CD14-positive monocyte (primary cell): ENCODE measurements around the gene R3HDM2. TPM values are rescaled to one million over a fixed set of nuclear protein-coding genes. Genes with fewer than 3 reads are reported as not detected.

Experiments used
- DNase-seq, 3 donors: peaks; one replicate each; pipeline ENCODE4 v3.0.0-alpha.2; 2011 to 2022
- H2AFZ ChIP-seq: 2 replicates; pipeline ENCODE4 v1.6.0; 2012; ENCODE audit warnings: mild to moderate bottlenecking, low read depth, low read length, inconsistent platforms; ENCODE audit not compliant: insufficient read depth, poor library complexity, severe bottlenecking
- H3K27ac ChIP-seq, 2 donors: 1 replicate in 1 of 2; 2 replicates in 1 of 2; pipeline ENCODE4 v1.5.1; 2012 to 2013; ENCODE audit warnings: low read length in 2 of 2, control low read depth in 1 of 2, inconsistent platforms in 1 of 2, low read depth in 1 of 2, mild to moderate bottlenecking in 1 of 2
- H3K27me3 ChIP-seq, 2 donors: one replicate each; pipeline versions ENCODE4 v1.6.0 to v1.6.1; 2011 to 2013; ENCODE audit warnings: low read length in 2 of 2; ENCODE audit not compliant: control insufficient read depth in 2 of 2, insufficient read depth in 2 of 2
- H3K36me3 ChIP-seq, 2 donors: replicated peaks in 1 of 2; 1 replicate in 1 of 2; 2 replicates in 1 of 2; pipeline versions ENCODE4 v1.5.1 to v1.6.1; 2012 to 2013; ENCODE audit warnings: low read length in 2 of 2, control low read depth in 1 of 2, inconsistent platforms in 1 of 2, mild to moderate bottlenecking in 1 of 2; ENCODE audit not compliant: insufficient read depth in 2 of 2, control insufficient read depth in 1 of 2
- H3K4me1 ChIP-seq, 2 donors: 1 replicate in 1 of 2; 2 replicates in 1 of 2; pipeline versions ENCODE4 v1.5.1 to v1.6.1; 2012 to 2013; ENCODE audit warnings: low read length in 2 of 2, control low read depth in 1 of 2, inconsistent platforms in 1 of 2, mild to moderate bottlenecking in 1 of 2, moderate library complexity in 1 of 2; ENCODE audit not compliant: insufficient read depth in 2 of 2, control insufficient read depth in 1 of 2
- H3K4me2 ChIP-seq: replicated peaks from 2 replicates; pipeline ENCODE3; 2012; ENCODE audit warnings: low read length, moderate library complexity, mild to moderate bottlenecking; ENCODE audit not compliant: poor library complexity, severe bottlenecking; ENCODE audit errors: extremely low read depth
- H3K4me3 ChIP-seq, 3 experiments: fragments of 200-600 bp in 1 of 3; sonication (generic) in 1 of 3; replicated peaks in 1 of 3; 1 replicate in 2 of 3; 2 replicates in 1 of 3; pipeline ENCODE4 v1.5.1; 2011 to 2013; ENCODE audit warnings: low read length in 3 of 3, mild to moderate bottlenecking in 3 of 3, control low read depth in 2 of 3, low read depth in 2 of 3, inconsistent platforms in 1 of 3, moderate library complexity in 1 of 3
- H3K79me2 ChIP-seq: 2 replicates; pipeline ENCODE4 v1.6.0; 2012; ENCODE audit warnings: mild to moderate bottlenecking, control low read depth, inconsistent platforms, low read length, moderate library complexity; ENCODE audit not compliant: insufficient read depth
- H3K9ac ChIP-seq: 2 replicates; pipeline ENCODE4 v1.6.0; 2017; ENCODE audit warnings: low read length, mild to moderate bottlenecking; ENCODE audit not compliant: insufficient read depth, poor library complexity, severe bottlenecking
- H3K9me3 ChIP-seq, 2 donors: replicated peaks in 1 of 2; 1 replicate in 1 of 2; 2 replicates in 1 of 2; pipeline versions ENCODE4 v1.5.1 to v1.6.1; 2012 to 2013; ENCODE audit warnings: low read length in 2 of 2, control low read depth in 1 of 2; ENCODE audit not compliant: control insufficient read depth in 1 of 2, insufficient read depth in 1 of 2
- H4K20me1 ChIP-seq: 2 replicates; pipeline ENCODE4 v1.6.0; 2012; ENCODE audit warnings: mild to moderate bottlenecking, low read length, control low read depth, moderate library complexity; ENCODE audit not compliant: insufficient read depth
- H3K27ac Mint-ChIP-seq, 7 donors: one replicate each; pipeline ENCODE4 v1.8.0; 2020; ENCODE audit warnings: mild to moderate bottlenecking in 7 of 7, mixed read lengths in 7 of 7, moderate library complexity in 6 of 7, inconsistent platforms in 2 of 7
- H3K27me3 Mint-ChIP-seq, 3 donors: one replicate each; pipeline ENCODE4 v1.8.0; 2021 to 2022; ENCODE audit warnings: low read depth in 3 of 3, mild to moderate bottlenecking in 3 of 3, mixed read lengths in 3 of 3, moderate library complexity in 3 of 3, inconsistent platforms in 1 of 3
- H3K36me3 Mint-ChIP-seq, 2 donors: one replicate each; pipeline ENCODE4 v1.8.0; 2020; ENCODE audit warnings: mixed read lengths in 2 of 2, inconsistent platforms in 1 of 2, mild to moderate bottlenecking in 1 of 2
- H3K4me1 Mint-ChIP-seq: one replicate; pipeline ENCODE4 v1.8.0; 2020; ENCODE audit warnings: mild to moderate bottlenecking, mixed read lengths
- H3K4me3 Mint-ChIP-seq, 2 donors: one replicate each; pipeline ENCODE4 v1.8.0; 2020; ENCODE audit warnings: mild to moderate bottlenecking in 2 of 2, mixed read lengths in 2 of 2, moderate library complexity in 1 of 2
- H3K9me3 Mint-ChIP-seq, 7 donors: one replicate each; pipeline ENCODE4 v1.8.0; 2020 to 2022; ENCODE audit warnings: mixed read lengths in 7 of 7, mild to moderate bottlenecking in 6 of 7, moderate library complexity in 6 of 7, inconsistent platforms in 2 of 7
- WGBS: methylation state at CpG from one replicate; pipeline ENCODE4 v1.1.5; 2013; ENCODE audit warnings: missing lambda C conversion rate; ENCODE audit not compliant: insufficient coverage; 5-methylcytosine and 5-hydroxymethylcytosine counted together
- intact Hi-C, 2 donors: fragments of 100-400 bp; cut with micrococcal nuclease; formaldehyde crosslinking; loops; one replicate each; pipeline versions ENCODE4 v1.15.0 to v1.15.1; 2023
- polyA plus RNA-seq, 3 donors: library from polyadenylated mRNA; depleted of rRNA in 1 of 3; unstranded in 2 of 3; stranded (reverse) in 1 of 3; fragments of 300-500 nt in 2 of 3; fragments of >200 nt in 1 of 3; fragmentation: Illumina TruSeq in 2 of 3; gene quantifications; 1 replicate in 2 of 3; 2 replicates in 1 of 3; pipeline ENCODE4 v1.2.3, GENCODE V29; 2012 to 2021
- TF ChIP-seq, protein P1 (sequence below): fragments of 200-600 bp; IDR thresholded peaks from one replicate; pipeline ENCODE4 v1.8.0; 2022; ENCODE audit warnings: antibody characterized with exemption, mild to moderate bottlenecking

The R3HDM2 gene
- polyA plus RNA-seq, 3 donors: 4.2 to 69.4 (median 7.3) TPM

DNA sequence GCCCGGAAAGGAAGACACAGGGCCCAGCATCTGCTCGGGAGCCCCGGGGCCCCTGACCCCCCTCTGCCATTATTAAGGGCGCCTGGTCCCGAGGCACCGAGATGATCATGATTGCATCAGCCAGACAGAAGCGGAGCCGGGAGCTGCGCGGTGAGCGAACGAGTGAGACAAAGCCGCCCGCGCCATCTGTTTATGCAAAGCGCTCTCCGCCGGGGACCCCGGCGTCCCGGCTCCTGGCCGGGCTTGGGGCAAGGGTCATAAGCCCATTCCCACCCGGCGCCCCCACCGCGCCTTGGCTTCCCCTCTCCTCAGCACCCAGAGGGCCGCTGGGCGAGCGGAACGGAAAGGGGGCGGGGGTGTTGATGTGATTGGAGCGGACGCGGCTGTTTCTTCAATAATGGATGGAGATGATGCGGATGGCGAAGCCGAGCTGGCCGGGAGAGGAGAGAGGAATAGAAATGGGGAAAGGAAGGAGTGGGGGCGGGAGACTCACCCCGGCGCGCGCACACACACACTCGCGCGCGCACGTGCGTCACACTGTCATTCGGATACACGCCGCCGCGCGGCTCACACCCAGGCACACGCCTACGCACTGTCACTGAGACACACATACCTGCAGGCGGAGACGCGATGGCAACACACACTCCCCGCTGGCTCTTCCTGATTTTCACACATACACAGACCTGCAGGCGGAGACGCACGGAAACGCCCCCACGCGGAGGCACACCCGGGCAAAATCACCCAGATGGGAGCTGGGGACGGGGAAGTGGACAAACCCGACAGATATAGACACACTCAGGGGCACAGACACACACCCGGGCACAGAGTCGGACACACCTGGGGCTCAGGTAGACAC, 190.5 kb downstream of the R3HDM2 start:
- peaks cover 82% of the 10 kb centered on the region for H3K4me1 Mint-ChIP-seq
- TF ChIP-seq, protein P1, sequence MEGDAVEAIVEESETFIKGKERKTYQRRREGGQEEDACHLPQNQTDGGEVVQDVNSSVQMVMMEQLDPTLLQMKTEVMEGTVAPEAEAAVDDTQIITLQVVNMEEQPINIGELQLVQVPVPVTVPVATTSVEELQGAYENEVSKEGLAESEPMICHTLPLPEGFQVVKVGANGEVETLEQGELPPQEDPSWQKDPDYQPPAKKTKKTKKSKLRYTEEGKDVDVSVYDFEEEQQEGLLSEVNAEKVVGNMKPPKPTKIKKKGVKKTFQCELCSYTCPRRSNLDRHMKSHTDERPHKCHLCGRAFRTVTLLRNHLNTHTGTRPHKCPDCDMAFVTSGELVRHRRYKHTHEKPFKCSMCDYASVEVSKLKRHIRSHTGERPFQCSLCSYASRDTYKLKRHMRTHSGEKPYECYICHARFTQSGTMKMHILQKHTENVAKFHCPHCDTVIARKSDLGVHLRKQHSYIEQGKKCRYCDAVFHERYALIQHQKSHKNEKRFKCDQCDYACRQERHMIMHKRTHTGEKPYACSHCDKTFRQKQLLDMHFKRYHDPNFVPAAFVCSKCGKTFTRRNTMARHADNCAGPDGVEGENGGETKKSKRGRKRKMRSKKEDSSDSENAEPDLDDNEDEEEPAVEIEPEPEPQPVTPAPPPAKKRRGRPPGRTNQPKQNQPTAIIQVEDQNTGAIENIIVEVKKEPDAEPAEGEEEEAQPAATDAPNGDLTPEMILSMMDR: no peak
- H3K79me2 ChIP-seq: no peaks in the 10 kb centered on the region
- WGBS: under 1% methylated on average over 55 of the region's 72 CpGs
- peak overlapping the region; percentile 84 to 99 for H3K4me3 Mint-ChIP-seq
- H3K4me2 ChIP-seq: peak overlapping the region; percentile 79
- peak overlapping the region in 4 of 7 donors; percentile 35 to 46 (median 37) for H3K27ac Mint-ChIP-seq
- intact Hi-C loops: no loop called here
- H3K27me3 ChIP-seq: peaks cover 67 to 79% of the 10 kb centered on the region in 2 donors
- peaks cover 0 to 52% (median 13%) of the 10 kb centered on the region in 7 donors for H3K9me3 Mint-ChIP-seq
- no peak overlapping the region for H3K27ac ChIP-seq
- peak overlapping the region; percentile 29 to 75 (median 37) for H3K4me3 ChIP-seq
- H3K27me3 Mint-ChIP-seq: peaks cover 85 to 89% (median 88%) of the 10 kb centered on the region in 3 donors
- H3K36me3 ChIP-seq: peaks cover 0 to 4% of the 10 kb centered on the region in 2 donors
- H3K4me1 ChIP-seq: peaks cover 73 to 75% of the 10 kb centered on the region in 2 donors
- peaks cover 79% of the 10 kb centered on the region for H4K20me1 ChIP-seq
- no peak overlapping the region for H3K9ac ChIP-seq
- peaks cover 0 to 47% of the 10 kb centered on the region in 2 donors for H3K9me3 ChIP-seq
- peak; percentile 60 to 79 (median 63) for DNase-seq
- H3K36me3 Mint-ChIP-seq: peaks cover 27 to 29% of the 10 kb centered on the region in 2 donors
- peak overlapping the region; percentile 55 for H2AFZ ChIP-seq

DNA sequence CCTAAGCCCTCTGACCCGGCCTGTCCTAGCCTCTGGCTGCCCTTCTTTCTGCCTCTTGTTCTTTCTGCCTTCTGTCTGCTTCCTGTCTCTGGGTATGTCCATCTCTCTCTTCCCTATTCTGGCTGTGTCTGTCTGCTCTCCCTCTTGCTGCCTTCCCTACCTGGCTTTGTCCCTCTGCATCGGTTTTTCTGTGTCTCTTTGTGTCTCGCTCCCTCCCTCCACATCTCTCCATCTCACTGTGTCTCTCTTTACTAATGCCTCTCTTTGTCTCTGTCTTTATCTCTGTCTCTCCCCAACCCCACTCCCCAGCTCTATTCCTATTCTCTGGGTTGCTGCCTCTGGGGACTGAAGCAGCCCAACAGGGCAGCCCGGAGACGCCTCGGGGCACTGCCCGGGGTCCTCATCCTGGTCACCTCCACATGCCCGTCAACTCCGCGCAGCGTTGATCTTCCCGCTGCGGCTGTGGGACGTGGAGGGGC, 191.2 kb downstream of the R3HDM2 start:
- 5% methylated on average over 14 of the region's 14 CpGs for WGBS

More for the DNA sequence above, 191.2 kb downstream of the R3HDM2 start:
- peak in 2 of 3 donors; percentile 31 to 32 for DNase-seq
- peak overlapping the region in 2 of 7 donors; percentile 14 to 36 for H3K27ac Mint-ChIP-seq
- H3K27me3 ChIP-seq: peaks cover 67 to 83% of the 10 kb centered on the region in 2 donors
- TF ChIP-seq, protein P1: no peak
- intact Hi-C loops: loop anchor here in 1 of 2 donors (1.0 to 2.0 kb wide), 2 partner anchors 15 to 26 kb away; no protein-coding TSS in a partner anchor
- peaks cover 0 to 47% of the 10 kb centered on the region in 2 donors for H3K9me3 ChIP-seq
- H4K20me1 ChIP-seq: peaks cover 85% of the 10 kb centered on the region
- H3K9me3 Mint-ChIP-seq: peaks cover 0 to 52% (median 15%) of the 10 kb centered on the region in 7 donors
- peaks cover 27 to 31% of the 10 kb centered on the region in 2 donors for H3K36me3 Mint-ChIP-seq
- H3K36me3 ChIP-seq: peaks cover 0 to 5% of the 10 kb centered on the region in 2 donors
- H3K4me1 ChIP-seq: peaks cover 69 to 72% of the 10 kb centered on the region in 2 donors
- peak overlapping the region; percentile 84 to 99 for H3K4me3 Mint-ChIP-seq
- H3K9ac ChIP-seq: no peak overlapping the region
- peak overlapping the region; percentile 79 for H3K4me2 ChIP-seq
- H3K79me2 ChIP-seq: no peaks in the 10 kb centered on the region
- no peak overlapping the region for H3K27ac ChIP-seq
- peak overlapping the region; percentile 55 for H2AFZ ChIP-seq
- H3K4me3 ChIP-seq: peak overlapping the region in 1 of 3 experiments; percentile 75
- peaks cover 76% of the 10 kb centered on the region for H3K4me1 Mint-ChIP-seq
- H3K27me3 Mint-ChIP-seq: peaks cover 86 to 94% (median 89%) of the 10 kb centered on the region in 3 donors
